Keratinocyte (primary cell): Measurements from ENCODE around the gene GRAMD1C. TPM values are rescaled to one million over a fixed set of nuclear protein-coding genes. Genes with fewer than 3 reads are reported as not detected.

Experiments used
- DNase-seq: peaks from one replicate; pipeline ENCODE4 v3.0.0-alpha.2; 2011; ENCODE audit warnings: low read depth, missing footprints, low spot score
- FAIRE-seq: peaks from 2 replicates; lab custom pipeline; 2011; peaks lifted over from hg19 to GRCh38; lab: Jason Lieb, UNC
- H2AFZ ChIP-seq: 2 replicates; pipeline ENCODE4 v1.6.0; 2012; ENCODE audit warnings: low read length, control low read depth, inconsistent platforms; ENCODE audit not compliant: control insufficient read depth
- H3K27ac ChIP-seq: 2 replicates; pipeline ENCODE4 v1.5.1; 2011; ENCODE audit warnings: low read length; ENCODE audit not compliant: control insufficient read depth, insufficient read depth
- H3K27me3 ChIP-seq: 3 replicates; pipeline ENCODE4 v1.6.0; 2011; ENCODE audit warnings: low read length; ENCODE audit not compliant: control insufficient read depth, insufficient read depth; ENCODE audit errors: extremely low read depth
- H3K36me3 ChIP-seq, 2 experiments: 2 replicates in 1 of 2; 3 replicates in 1 of 2; pipeline ENCODE4 v1.5.1; 2011; ENCODE audit warnings: low read length in 2 of 2, mild to moderate bottlenecking in 1 of 2; ENCODE audit not compliant: control insufficient read depth in 2 of 2, insufficient read depth in 2 of 2; ENCODE audit errors: extremely low read depth in 1 of 2
- H3K4me1 ChIP-seq: 3 replicates; pipeline ENCODE4 v1.5.1; 2011; ENCODE audit warnings: low read length; ENCODE audit not compliant: control insufficient read depth, insufficient read depth; ENCODE audit errors: extremely low read depth
- H3K4me2 ChIP-seq: 3 replicates; pipeline ENCODE4 v1.6.0; 2011; ENCODE audit warnings: low read depth, low read length; ENCODE audit not compliant: control insufficient read depth, insufficient read depth; ENCODE audit errors: extremely low read depth
- H3K4me3 ChIP-seq, 3 experiments: fragments of 200-600 bp in 1 of 3; sonication (generic) in 1 of 3; 2 replicates in 2 of 3; 3 replicates in 1 of 3; pipeline ENCODE4 v1.5.1; 2011 to 2016; ENCODE audit warnings: low read length in 3 of 3, mild to moderate bottlenecking in 3 of 3, control low read depth in 2 of 3, inconsistent platforms in 1 of 3, low read depth in 1 of 3, mixed read lengths in 1 of 3, mixed run types in 1 of 3, moderate library complexity in 1 of 3; ENCODE audit not compliant: control insufficient read depth in 2 of 3, insufficient read depth in 2 of 3; ENCODE audit errors: extremely low read depth in 1 of 3
- H3K79me2 ChIP-seq: 2 replicates; pipeline ENCODE4 v1.6.0; 2012; ENCODE audit warnings: low read length; ENCODE audit not compliant: control insufficient read depth, insufficient read depth
- H3K9ac ChIP-seq: 3 replicates; pipeline ENCODE4 v1.6.0; 2011; ENCODE audit warnings: low read length; ENCODE audit not compliant: control insufficient read depth, insufficient read depth; ENCODE audit errors: extremely low read depth
- H3K9me1 ChIP-seq: 3 replicates; pipeline ENCODE4 v1.6.0; 2011; ENCODE audit warnings: low read length; ENCODE audit not compliant: control insufficient read depth, insufficient read depth; ENCODE audit errors: extremely low read depth
- H3K9me3 ChIP-seq: 2 replicates; pipeline ENCODE4 v1.5.1; 2012; ENCODE audit warnings: low read depth, low read length; ENCODE audit not compliant: control insufficient read depth
- H4K20me1 ChIP-seq: 3 replicates; pipeline ENCODE4 v1.6.0; 2011; ENCODE audit warnings: low read length; ENCODE audit not compliant: control insufficient read depth, insufficient read depth; ENCODE audit errors: extremely low read depth
- EZH2 ChIP-seq: IDR thresholded peaks from one replicate; pipeline ENCODE4 v1.6.1; 2012; ENCODE audit warnings: inconsistent platforms, mild to moderate bottlenecking, low read length, moderate library complexity
- dilution Hi-C: fragments of 300-500 bp; cut with MboI; formaldehyde crosslinking; loops from one replicate; pipeline ENCODE4 v1.7.0; 2020; ENCODE audit warnings: low sequenced_read_pairs; ENCODE audit not compliant: extremely low pct_ligation_motif_present
- polyA plus RNA-seq, 5 experiments: library from polyadenylated mRNA; depleted of rRNA in 3 of 5; stranded (reverse) in 3 of 5; stranded (forward) in 1 of 5; unstranded in 1 of 5; fragments of >200 nt; gene quantifications; 1 replicate in 1 of 5; 2 replicates in 3 of 5; 3 replicates in 1 of 5; pipeline versions ENCODE4 v1.2.1 to v1.2.3, GENCODE V29; 2011 to 2012; ENCODE audit warnings: missing spikeins in 2 of 5, low read depth in 1 of 5, low replicate concordance in 1 of 5
- TF ChIP-seq, protein P1 (sequence below), 3 experiments: IDR thresholded peaks in 1 of 3; conservative IDR thresholded peaks in 1 of 3; optimal IDR thresholded peaks in 1 of 3; 2 replicates in 2 of 3; 3 replicates in 1 of 3; pipeline versions ENCODE3 to v1.5.1; 2011; ENCODE audit warnings: low read length in 3 of 3, mild to moderate bottlenecking in 3 of 3, moderate library complexity in 2 of 3, control low read depth in 1 of 3, inconsistent platforms in 1 of 3; ENCODE audit not compliant: insufficient read depth in 2 of 3; ENCODE audit errors: extremely low read depth in 1 of 3

Gene GRAMD1C
- polyA plus RNA-seq, 1 donor (not counting 4 experiments of a cell fraction or from before 2014, with no cell fraction given): 2.7 TPM

DNA sequence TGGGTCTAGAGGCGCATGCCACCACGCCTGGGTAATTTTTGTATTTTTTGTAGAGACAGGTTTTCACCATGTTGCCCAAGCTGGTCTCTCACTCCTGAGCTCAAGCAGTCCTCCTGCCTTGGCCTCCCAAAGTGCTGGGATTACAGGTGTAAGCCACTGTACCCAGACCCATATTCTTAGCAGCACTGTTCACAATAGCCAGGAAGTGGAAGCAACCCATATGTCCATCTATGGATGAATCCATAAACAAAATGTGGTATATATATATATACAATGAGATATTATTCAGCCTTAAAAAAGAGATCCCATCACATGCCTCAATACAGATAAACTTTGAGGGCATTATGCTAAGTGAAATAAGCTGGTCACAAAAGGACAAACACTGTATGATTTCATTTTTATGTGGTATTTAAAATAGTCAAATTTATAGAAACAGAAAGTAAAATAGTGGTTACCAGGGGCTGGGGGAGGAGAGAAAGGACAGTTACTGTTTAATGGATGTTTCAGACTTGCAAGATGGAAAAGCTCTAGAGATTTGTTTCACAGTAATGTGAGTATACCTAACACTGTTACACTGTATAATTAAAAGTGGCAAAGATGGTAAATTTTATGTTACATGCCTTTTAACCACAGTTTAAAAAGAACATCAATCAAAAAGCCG lies 35.7 kb upstream of the GRAMD1C start:
- Histone ChIP-seq H4K20me1 (no peaks in the 10 kb centered on the region), H3K9me3 (no peaks in the 10 kb centered on the region), H3K79me2 (no peaks in the 10 kb centered on the region), H3K4me1 (no peaks in the 10 kb centered on the region), H3K4me2 (no peak overlapping the region), H3K36me3 (peaks cover 5 to 18% of the 10 kb centered on the region in 2 experiments), H3K27ac (no peak overlapping the region), H3K9ac (no peak overlapping the region), H3K9me1 (no peaks in the 10 kb centered on the region), H3K4me3 (no peak overlapping the region), H2AFZ (no peak overlapping the region), H3K27me3 (no peaks in the 10 kb centered on the region)
- TF ChIP-seq, protein P1, sequence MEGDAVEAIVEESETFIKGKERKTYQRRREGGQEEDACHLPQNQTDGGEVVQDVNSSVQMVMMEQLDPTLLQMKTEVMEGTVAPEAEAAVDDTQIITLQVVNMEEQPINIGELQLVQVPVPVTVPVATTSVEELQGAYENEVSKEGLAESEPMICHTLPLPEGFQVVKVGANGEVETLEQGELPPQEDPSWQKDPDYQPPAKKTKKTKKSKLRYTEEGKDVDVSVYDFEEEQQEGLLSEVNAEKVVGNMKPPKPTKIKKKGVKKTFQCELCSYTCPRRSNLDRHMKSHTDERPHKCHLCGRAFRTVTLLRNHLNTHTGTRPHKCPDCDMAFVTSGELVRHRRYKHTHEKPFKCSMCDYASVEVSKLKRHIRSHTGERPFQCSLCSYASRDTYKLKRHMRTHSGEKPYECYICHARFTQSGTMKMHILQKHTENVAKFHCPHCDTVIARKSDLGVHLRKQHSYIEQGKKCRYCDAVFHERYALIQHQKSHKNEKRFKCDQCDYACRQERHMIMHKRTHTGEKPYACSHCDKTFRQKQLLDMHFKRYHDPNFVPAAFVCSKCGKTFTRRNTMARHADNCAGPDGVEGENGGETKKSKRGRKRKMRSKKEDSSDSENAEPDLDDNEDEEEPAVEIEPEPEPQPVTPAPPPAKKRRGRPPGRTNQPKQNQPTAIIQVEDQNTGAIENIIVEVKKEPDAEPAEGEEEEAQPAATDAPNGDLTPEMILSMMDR (optimal IDR thresholded peaks at IDR 0.05 in 1 of 3, IDR thresholded peaks at IDR 0.05 in 1 of 3, conservative IDR thresholded peaks at IDR 0.05 in 1 of 3; ENCODE audit: extremely low read depth in 1 of 3, insufficient read depth in 2 of 3, low read length in 3 of 3): no peak
- no peak for TF ChIP-seq EZH2
- DNase-seq (no peak), FAIRE-seq (no peak)
- dilution Hi-C loops: no loop called here

DNA sequence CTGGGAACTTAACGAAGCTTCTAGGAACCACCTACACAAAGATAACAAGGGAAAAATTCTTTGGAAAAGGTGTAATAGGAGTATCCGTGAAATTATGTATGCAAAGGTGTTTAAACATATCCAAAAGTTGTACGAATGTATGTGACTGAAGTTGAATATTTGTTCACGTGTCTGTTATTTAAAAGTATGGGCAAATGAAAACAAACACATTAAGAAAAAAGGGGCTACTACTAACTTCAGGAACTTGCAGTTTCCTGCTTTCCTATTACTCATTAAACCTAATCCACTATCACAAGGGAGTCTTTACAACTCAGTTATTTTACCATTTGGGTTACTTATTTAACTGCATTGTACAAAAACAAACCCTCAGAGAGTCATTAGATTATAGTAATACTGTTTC lies 33.9 kb upstream of the GRAMD1C start:
- no peaks in the 10 kb centered on the region for H4K20me1 ChIP-seq
- H3K27ac ChIP-seq: no peak overlapping the region
- no peaks in the 10 kb centered on the region for H3K79me2 ChIP-seq
- H3K9me1 ChIP-seq: no peaks in the 10 kb centered on the region
- no peak for TF ChIP-seq EZH2
- TF ChIP-seq, protein P1 (optimal IDR thresholded peaks at IDR 0.05 in 1 of 3, IDR thresholded peaks at IDR 0.05 in 1 of 3, conservative IDR thresholded peaks at IDR 0.05 in 1 of 3; ENCODE audit: extremely low read depth in 1 of 3, insufficient read depth in 2 of 3, low read length in 3 of 3): no peak
- no peak overlapping the region for H3K9ac ChIP-seq
- no peak overlapping the region for H3K4me2 ChIP-seq
- no peaks in the 10 kb centered on the region for H3K27me3 ChIP-seq
- DNase-seq (no peak), FAIRE-seq (no peak)
- dilution Hi-C loops: no loop called here
- H3K4me3 ChIP-seq: no peak overlapping the region
- H3K9me3 ChIP-seq: no peaks in the 10 kb centered on the region
- H3K36me3 ChIP-seq: peaks cover 5 to 16% of the 10 kb centered on the region in 2 experiments
- H2AFZ ChIP-seq: no peak overlapping the region
- H3K4me1 ChIP-seq: no peaks in the 10 kb centered on the region
